Gastrocnemius medialis (tissue), 4 donors: ENCODE data around the gene ADAMTS15. TPM values are rescaled to one million over a fixed set of nuclear protein-coding genes. Genes with fewer than 3 reads are reported as not detected.

Source experiments
- ATAC-seq, 2 donors: fragments of 150-250 bp; one replicate each; pipeline ENCODE4 v1.9.1; 2016
- DNase-seq, 2 donors: peaks; one replicate each; pipeline ENCODE4 v3.0.0-alpha.2; 2019
- H3K27ac ChIP-seq, 4 donors: fragments of 200-600 bp; sonication (generic); 1 replicate in 1 of 4; 2 replicates in 3 of 4; pipeline ENCODE4 v1.5.1; 2016 to 2018; ENCODE audit warnings: mild to moderate bottlenecking in 2 of 4, moderate library complexity in 1 of 4
- H3K27me3 ChIP-seq, 3 donors: fragments of 200-600 bp; sonication (generic) in 2 of 3; 1 replicate in 1 of 3; 2 replicates in 2 of 3; pipeline versions ENCODE4 v1.5.1 to v1.6.0; 2016 to 2019; ENCODE audit warnings: mild to moderate bottlenecking in 1 of 3, moderate library complexity in 1 of 3
- H3K36me3 ChIP-seq, 2 donors: fragments of 200-600 bp; sonication (generic) in 1 of 2; one replicate each; pipeline ENCODE4 v1.5.1; 2017 to 2018
- H3K4me1 ChIP-seq, 2 donors: fragments of 200-600 bp; sonication (generic) in 1 of 2; one replicate each; pipeline ENCODE4 v1.5.1; 2016 to 2017; ENCODE audit warnings: mild to moderate bottlenecking in 2 of 2
- H3K4me3 ChIP-seq, 4 donors: fragments of 200-600 bp; sonication (generic) in 3 of 4; 1 replicate in 1 of 4; 2 replicates in 3 of 4; pipeline ENCODE4 v1.5.1; 2016 to 2019; ENCODE audit warnings: mild to moderate bottlenecking in 2 of 4
- H3K9me3 ChIP-seq, 3 donors: fragments of 200-600 bp; sonication (generic) in 2 of 3; 1 replicate in 1 of 3; 2 replicates in 2 of 3; pipeline ENCODE4 v1.5.1; 2016 to 2019
- POLR2A ChIP-seq, 2 donors: fragments of 450-650 bp; IDR thresholded peaks; one replicate each; pipeline ENCODE4 v1.6.1; 2017; ENCODE audit warnings: antibody characterized with exemption in 2 of 2, mild to moderate bottlenecking in 2 of 2, moderate library complexity in 2 of 2
- in situ Hi-C, 4 donors: fragments of 200-750 bp; cut with MboI; loops; one replicate each; pipeline versions ENCODE4 v1.15.0 to v1.8.0; 2017; ENCODE audit warnings: low sequenced_read_pairs in 4 of 4
- intact Hi-C: fragments of 100-400 bp; cut with DNase I; formaldehyde crosslinking; loops from one replicate; pipeline ENCODE4 v1.15.1; 2023; ENCODE audit warnings: low total_unique reads
- total RNA-seq, 4 donors: library from RNA; depleted of rRNA; stranded (reverse); fragments of >200 nt; gene quantifications; one replicate each; pipeline versions ENCODE4 v1.1.0 to v1.2.3, GENCODE V29; 2016
- TF ChIP-seq, protein P1 (sequence below), 5 experiments: fragments of 450-650 bp in 3 of 5; fragments of 200-600 bp in 2 of 5; sonication (generic) in 2 of 5; IDR thresholded peaks in 4 of 5; conservative IDR thresholded peaks in 1 of 5; 1 replicate in 4 of 5; 2 replicates in 1 of 5; pipeline ENCODE4 v1.5.1; 2016 to 2019; ENCODE audit warnings: antibody characterized with exemption in 5 of 5, mild to moderate bottlenecking in 3 of 5, moderate library complexity in 3 of 5

The ADAMTS15 gene
- total RNA-seq, 4 donors from 2014 or later: 1.2 to 3.4 (median 1.9) TPM

DNA sequence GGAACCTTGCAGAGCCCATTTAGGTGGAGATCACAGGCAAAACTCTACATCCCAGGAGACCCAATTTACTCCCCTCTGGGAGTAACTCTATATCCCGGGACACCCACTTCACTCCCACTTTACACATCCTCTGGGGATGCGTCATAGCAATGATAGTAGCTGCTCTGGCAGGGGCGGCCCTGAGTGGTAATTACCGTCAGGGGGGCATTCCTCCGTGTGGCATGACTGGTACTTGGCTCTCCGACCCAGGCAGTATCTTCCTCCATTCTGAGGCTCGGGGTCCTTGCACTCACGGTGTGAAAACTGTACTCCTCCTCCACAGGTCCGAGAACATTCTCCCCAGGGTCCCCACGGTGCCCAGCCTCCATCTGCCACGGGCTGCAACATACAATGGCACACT, 37.2 kb upstream of the ADAMTS15 start:
- Histone ChIP-seq H3K4me3 (no peak overlapping the region), H3K27me3 (peaks cover 0 to 16% (median 0%) of the 10 kb centered on the region in 3 donors), H3K9me3 (no peaks in the 10 kb centered on the region), H3K4me1 (no peaks in the 10 kb centered on the region), H3K27ac (no peak overlapping the region), H3K36me3 (no peaks in the 10 kb centered on the region)
- intact Hi-C loops: no loop called here
- no peak for DNase-seq
- in situ Hi-C loops: loop anchor here in 1 of 4 donors (10.0 kb wide), 1 partner anchor 196 kb away; no protein-coding TSS in a partner anchor
- no peak for ATAC-seq
- TF ChIP-seq POLR2A (IDR thresholded peaks at IDR 0.05): no peak
- TF ChIP-seq, protein P1, sequence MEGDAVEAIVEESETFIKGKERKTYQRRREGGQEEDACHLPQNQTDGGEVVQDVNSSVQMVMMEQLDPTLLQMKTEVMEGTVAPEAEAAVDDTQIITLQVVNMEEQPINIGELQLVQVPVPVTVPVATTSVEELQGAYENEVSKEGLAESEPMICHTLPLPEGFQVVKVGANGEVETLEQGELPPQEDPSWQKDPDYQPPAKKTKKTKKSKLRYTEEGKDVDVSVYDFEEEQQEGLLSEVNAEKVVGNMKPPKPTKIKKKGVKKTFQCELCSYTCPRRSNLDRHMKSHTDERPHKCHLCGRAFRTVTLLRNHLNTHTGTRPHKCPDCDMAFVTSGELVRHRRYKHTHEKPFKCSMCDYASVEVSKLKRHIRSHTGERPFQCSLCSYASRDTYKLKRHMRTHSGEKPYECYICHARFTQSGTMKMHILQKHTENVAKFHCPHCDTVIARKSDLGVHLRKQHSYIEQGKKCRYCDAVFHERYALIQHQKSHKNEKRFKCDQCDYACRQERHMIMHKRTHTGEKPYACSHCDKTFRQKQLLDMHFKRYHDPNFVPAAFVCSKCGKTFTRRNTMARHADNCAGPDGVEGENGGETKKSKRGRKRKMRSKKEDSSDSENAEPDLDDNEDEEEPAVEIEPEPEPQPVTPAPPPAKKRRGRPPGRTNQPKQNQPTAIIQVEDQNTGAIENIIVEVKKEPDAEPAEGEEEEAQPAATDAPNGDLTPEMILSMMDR (IDR thresholded peaks at IDR 0.05 in 4 of 5, conservative IDR thresholded peaks at IDR 0.05 in 1 of 5): no peak

DNA sequence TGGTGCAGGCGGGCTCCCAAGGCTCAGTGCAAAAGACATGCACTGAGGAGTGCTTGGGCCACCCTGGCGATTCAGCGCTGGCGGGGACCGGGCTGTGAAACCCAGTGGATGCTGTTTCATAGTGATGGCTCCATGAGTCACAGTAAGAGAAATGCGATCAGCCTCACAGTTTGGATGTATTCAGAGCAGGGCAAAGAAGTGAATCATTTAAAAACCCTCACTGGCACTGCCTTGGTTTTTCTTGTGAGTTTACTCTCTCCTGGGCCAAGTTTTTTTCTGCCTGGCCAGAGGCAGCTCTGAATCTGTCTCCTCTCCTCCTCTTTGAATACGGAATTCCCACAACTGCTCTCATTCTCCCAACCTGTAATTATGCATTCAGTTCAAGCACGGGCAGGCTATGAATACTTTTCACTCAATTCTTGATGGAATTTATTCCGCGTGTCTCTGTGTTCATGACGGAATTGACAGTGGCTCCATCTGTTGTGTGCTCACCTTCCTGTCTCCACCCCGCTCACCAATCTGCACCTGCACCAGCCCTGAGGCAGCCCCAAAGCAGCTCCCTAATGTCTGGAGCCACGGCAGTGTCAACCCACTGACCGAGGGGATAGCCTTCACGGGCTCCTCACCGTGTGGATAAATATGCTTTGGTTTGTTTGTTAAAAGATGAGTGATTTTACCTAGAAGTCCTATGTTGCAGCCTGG, 34.9 kb upstream of the ADAMTS15 start:
- in situ Hi-C loops (loop anchor here in 1 of 4 donors (10.0 kb wide), 1 partner anchor 199 kb away; no protein-coding TSS in a partner anchor), intact Hi-C loops (no loop called here)
- ATAC-seq: peak; percentile 62 to 64
- no peak for TF ChIP-seq POLR2A (IDR thresholded peaks at IDR 0.05)
- TF ChIP-seq, protein P1 (IDR thresholded peaks at IDR 0.05 in 4 of 5, conservative IDR thresholded peaks at IDR 0.05 in 1 of 5): no peak
- no peak for DNase-seq
- no peak overlapping the region for H3K4me3 ChIP-seq
- peaks cover 0 to 16% (median 0%) of the 10 kb centered on the region in 3 donors for H3K27me3 ChIP-seq
- H3K9me3 ChIP-seq: no peaks in the 10 kb centered on the region
- H3K4me1 ChIP-seq: peaks cover 0 to 5% of the 10 kb centered on the region in 2 donors
- no peak overlapping the region for H3K27ac ChIP-seq
- H3K36me3 ChIP-seq: no peaks in the 10 kb centered on the region

DNA sequence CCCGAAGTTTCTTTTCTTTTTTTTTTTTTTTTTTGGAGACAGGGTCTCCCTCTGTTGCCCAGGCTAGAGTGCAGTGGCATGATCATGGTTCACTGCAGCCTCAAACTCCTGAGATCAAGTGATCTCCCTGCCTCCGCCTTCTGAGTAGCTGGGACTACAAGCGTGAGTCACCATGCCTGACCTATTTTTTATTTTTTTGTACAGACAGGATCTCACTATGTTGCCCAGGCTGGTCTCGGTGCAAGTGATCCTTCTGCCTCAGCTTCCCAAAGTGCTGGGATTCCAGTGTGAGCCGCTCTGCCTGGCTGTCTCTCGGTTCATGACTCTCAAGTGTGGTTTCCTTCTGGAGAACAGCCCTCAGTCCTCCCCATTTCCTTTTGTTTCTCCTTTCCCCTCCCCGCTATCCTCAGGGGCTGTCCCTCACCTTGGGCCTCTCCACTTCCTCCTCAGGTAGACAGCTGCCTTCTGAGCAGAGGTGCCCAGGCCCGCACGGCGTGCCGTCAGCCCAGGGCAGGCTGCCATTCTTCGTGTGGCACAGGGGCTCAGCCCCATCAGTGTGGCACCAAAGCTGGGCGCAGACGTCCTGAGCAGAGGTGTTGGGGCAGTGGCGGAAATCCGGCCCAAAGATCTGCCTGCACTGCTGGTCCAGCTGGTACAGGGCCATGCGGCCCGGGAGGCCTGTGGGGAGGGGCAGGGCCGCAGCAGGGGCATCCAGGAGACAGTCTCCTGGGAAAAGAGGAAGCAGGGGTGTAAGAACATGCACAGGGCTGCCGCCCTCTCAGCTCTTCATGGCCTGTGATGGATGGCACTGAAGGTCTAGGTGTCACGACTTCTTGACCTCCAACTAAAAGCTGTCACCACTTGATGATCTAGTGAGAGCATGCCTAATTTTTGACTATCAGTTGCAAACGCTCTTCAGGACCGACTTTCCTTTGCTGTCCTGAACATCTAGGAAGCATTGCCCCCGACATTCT, 34.1 kb upstream of the ADAMTS15 start:
- TF ChIP-seq, protein P1 (IDR thresholded peaks at IDR 0.05 in 4 of 5, conservative IDR thresholded peaks at IDR 0.05 in 1 of 5): no peak
- TF ChIP-seq POLR2A (IDR thresholded peaks at IDR 0.05): no peak
- ATAC-seq (no peak), DNase-seq (no peak)
- Histone ChIP-seq H3K4me3 (no peak overlapping the region), H3K27ac (no peak overlapping the region), H3K9me3 (no peaks in the 10 kb centered on the region), H3K4me1 (peaks cover 0 to 8% of the 10 kb centered on the region in 2 donors), H3K36me3 (no peaks in the 10 kb centered on the region), H3K27me3 (peaks cover 0 to 16% (median 0%) of the 10 kb centered on the region in 3 donors)
- in situ Hi-C loops: loop anchor here in 1 of 4 donors (10.0 kb wide), 1 partner anchor 200 kb away; no protein-coding TSS in a partner anchor
- intact Hi-C loops: no loop called here

DNA sequence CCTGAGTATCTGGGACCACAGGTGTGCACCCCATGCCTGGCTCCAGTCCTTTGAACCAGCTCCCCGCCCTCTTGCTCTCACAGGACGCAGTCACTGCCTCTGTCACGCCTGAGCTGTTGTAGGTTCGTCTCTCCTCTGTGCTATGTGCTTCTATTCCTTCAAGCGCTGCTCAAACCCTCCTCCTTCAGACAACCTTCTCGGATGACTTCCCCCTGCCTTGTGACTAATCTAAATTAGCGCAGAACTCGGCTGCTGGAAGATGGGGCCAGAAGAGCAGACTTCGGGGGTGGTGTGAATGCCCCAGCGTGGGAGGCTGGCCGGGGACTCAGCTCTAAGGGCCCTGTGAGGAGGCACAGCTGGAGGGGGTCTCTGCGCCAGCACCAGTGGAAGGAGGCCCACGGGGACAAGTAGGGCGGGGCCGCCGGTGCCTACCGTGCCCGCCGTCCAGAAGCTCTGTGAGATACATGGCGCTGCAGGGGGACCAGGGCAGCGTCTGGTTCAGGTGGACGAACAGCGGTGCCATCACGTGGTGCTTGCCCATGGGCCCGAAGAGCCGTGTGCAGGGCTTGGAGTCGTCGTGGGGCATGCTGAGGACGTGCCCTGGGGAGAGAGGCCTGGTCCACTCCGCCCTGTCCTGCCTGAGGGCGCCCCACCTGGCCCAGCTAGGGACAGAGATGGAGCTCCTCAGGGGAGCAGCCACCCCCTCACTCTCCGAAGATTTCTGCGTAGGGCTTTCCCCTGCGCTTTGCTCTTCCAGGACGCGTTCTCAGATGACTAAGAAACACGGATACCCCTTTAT, 32.5 kb upstream of the ADAMTS15 start:
- peaks cover 0 to 8% of the 10 kb centered on the region in 2 donors for H3K4me1 ChIP-seq
- in situ Hi-C loops (loop anchor here in 1 of 4 donors (10.0 kb wide), 1 partner anchor 201 kb away; no protein-coding TSS in a partner anchor), intact Hi-C loops (no loop called here)
- DNase-seq (no peak), ATAC-seq (no peak)
- TF ChIP-seq, protein P1 (IDR thresholded peaks at IDR 0.05 in 4 of 5, conservative IDR thresholded peaks at IDR 0.05 in 1 of 5): no peak
- no peak for TF ChIP-seq POLR2A (IDR thresholded peaks at IDR 0.05)
- no peaks in the 10 kb centered on the region for H3K9me3 ChIP-seq
- no peaks in the 10 kb centered on the region for H3K36me3 ChIP-seq
- peaks cover 0 to 16% (median 0%) of the 10 kb centered on the region in 3 donors for H3K27me3 ChIP-seq
- H3K4me3 ChIP-seq: no peak overlapping the region
- H3K27ac ChIP-seq: no peak overlapping the region
